HG03521 (cell line): ENCODE results near the gene UFSP2.
"Not testable (repeated sequence)": the region's sequence is repeated elsewhere in the genome, so short reads cannot be mapped to it uniquely, and the experiment has no call there.

ENCODE experiments used
- ATAC-seq: cut with Tn5 transposase; IDR thresholded peaks from one replicate; pipeline ENCODE4 v1.9.1; 2021; ENCODE audit warnings: mild to moderate bottlenecking, moderate library complexity; ENCODE audit not compliant: unreplicated experiment

The UFSP2 gene

GRCh38 chr4:185384930-185385331 is 40.8 kb downstream of the UFSP2 start:
- no peak for ATAC-seq

DNA sequence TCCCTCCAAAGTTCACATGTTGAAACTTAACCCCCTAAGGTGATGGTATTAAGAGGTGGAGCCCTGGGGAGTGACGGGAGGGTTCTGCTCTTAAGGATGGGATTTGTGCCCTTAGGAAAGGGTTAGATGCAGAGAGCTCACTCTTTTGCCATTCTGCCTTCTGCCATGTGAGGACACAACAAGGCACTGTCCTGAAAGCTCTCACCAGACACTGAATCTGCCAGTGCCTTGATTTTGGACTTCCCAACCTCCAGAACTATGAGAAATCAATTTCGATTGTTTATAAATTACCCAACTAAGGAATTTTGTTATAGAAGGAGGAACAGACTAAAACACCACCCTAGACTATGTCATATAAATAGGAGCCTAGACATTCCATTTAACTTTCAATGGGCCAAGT is 41.7 kb downstream of the UFSP2 start:
- no peak for ATAC-seq

GRCh38 chr4:185383451-185383850 is 42.3 kb downstream of the UFSP2 start:
- ATAC-seq: no peak

DNA sequence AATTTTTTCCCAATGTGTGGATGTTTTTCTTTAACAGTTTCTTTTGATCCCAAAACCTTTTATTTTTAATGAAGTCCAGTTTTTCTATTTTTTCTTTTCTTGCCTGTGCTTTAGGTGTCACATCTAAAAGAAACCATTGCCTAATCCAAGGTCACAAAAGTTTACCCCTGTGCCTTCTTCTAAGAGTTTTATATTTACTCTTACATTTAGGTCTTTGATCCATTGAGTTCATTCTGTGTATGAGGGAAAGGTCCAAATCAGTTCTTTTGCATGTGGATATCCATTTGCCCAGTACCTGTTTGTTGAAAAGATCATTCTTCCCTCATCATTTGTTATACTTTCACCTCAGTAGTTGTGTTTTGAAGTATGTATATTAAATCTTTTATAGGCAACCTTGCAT is 43.0 kb downstream of the UFSP2 start:
- no peak for ATAC-seq

DNA sequence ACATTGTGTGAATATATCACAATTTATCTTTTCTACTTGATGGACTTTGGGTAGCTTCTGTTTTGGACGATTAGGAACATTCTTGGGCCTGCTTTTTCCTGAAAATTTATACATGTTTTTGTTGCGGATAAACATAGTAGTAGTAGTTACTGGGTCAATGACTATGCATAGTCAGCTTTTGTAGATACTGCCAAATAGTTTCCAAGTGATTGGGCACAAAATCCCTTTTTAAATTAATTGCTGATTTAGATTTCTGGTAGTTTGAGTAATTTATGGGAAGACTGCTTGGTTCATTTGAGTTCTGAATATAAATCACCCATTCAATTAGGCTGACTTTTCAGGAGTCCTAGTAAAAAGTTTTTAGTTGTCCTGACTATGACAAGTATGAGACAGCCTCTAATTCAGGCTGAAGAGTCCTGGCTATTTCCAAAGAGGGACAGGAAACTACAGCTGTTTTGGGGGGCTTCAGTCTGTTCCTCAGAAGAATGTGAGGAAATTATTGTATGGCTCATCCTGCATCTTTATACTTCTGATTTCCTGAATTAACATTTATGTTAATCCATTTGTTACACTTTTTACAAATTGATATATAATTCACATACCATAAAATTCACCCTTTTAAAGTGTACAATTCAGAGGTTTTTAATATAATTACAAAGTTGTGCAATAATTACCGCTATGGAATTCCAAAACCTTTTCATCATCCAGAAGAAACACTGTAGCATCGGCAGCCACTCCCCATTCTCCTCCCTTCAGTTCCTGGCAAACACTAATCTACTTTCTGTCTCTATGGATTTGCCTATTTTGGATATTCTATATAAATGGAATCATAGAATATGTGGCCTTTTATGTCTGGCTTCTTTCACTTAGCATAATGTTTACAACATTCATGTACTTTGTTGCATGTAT is 44.2 kb downstream of the UFSP2 start:
- ATAC-seq: no peak

DNA sequence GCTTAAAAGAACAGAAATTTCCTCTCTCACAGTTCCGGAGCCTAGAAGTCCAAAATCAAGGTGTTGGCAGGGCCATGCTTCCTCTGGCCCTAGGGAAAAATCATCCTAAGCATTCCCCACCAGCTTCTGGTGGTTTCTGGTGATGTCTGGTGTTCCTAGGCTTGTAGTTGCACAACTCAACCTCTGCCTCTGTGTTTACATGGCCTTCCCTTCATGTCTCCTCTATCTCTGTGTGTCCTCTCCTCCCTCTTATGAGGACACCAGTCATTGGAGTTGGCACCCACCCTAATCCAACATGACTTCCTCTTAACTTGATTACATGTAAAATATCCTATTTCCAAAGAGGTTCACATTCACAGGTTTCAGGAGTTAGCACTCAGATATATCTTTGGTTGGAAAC is 45.4 kb downstream of the UFSP2 start:
- no peak for ATAC-seq

DNA sequence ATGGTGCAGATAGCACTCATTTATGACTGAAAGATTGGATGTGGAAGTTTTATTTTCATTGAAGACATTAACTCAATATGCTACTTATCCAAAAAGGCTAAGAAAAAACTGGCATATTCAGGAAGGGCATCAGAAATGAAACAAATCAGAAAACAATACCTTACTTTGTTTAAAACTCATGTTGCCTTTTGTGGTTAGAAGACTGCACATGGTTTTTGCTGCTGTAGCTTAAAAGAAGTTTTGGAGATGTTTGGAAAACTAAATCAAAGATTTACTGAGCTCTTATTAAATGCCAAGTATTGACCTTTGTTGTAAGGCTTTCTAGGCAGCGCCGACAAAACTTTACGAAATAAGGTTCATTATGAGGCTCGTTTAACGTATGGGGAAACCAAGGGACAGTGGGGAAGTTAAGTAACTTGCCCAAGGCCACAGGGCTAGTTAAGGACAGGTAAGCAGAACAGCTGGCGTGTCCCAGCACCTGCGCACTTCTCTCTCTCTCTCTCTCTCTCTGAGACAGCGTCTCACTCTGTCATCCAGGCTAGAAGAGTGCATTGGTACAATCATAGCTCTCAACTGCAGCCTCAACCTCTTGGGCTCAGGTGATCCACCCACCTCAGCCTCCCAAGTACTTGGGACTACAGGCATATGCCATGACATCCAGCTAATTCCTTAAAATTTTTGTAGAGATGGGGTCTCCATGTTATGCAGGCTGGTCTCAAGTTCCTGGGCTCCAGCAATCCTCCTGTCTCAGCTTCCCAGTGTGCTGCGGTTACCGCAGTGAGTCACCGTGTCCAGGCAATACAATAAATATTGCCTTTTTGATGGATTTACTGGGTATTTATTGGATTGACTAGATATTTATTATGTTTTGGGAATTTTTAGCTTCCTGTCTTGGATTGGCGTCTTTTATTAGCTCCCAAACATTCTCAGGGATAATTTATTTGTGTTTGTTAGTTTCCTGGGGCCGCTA is 46.2 kb downstream of the UFSP2 start:
- ATAC-seq: no peak

DNA sequence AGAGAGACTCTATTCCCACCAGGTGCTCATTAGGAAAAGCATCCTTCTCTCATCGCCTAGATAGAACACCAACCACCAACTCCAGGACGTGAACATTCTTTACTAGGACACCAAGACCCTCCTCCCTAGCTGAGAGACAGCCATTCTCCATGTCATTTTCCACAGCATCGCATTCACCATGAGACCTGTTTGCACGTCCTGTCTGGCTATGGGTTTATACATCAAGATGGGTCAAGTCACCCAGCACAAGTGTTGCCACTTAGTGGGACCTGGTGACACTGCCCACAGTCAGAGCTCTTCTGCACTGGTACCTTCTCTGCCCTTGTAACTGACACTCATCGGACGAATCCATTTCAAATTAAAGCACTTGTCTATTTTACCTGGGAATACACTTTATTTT is 47.5 kb downstream of the UFSP2 start:
- no peak for ATAC-seq

DNA sequence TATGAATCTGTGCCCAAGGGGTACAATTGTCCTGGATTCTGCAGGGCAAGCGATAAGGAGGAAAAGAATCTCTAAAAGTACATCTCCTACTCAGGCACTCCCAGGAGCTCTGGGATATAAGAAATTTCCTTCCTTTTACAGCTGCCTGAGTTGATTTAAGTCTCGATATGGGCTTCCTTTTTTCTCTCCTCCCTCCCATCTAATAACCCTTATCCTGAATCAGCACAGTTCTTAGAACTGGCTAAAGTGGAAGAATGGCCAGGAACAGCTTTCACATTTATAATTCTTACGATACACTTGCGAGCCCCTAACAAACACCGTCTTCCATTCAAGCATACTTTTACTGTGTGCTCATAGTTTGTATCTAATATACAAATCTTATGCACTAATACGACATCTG is 51.2 kb downstream of the UFSP2 start:
- ATAC-seq: no peak

GRCh38 chr4:185374027-185374426 is 51.7 kb downstream of the UFSP2 start:
- ATAC-seq: no peak

DNA sequence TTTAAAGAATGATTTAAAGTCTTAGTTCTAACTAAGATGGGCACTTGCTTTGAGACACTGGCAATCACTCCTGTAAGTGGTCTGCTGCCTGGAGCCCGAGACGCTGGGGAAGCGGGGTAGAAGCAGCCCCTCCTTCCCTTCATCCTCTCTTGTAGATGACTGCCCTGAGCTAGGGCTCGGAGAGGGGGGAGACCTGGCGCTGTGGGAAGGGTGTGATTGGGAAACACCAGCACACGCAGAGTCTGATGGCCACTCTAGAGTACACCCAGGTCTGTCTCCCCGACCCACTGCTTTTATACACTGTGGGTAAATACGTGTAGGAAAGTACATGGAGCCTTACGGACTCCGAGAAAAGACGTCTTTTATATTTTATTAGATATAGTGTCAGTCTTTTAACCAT is 54.1 kb downstream of the UFSP2 start:
- ATAC-seq: no peak

- ATAC-seq: no peak
These were observed 55.4 kb downstream of the UFSP2 start for GRCh38 chr4:185370268-185370949.

GRCh38 chr4:185369731-185370130 is 56.0 kb downstream of the UFSP2 start:
- no peak for ATAC-seq

GRCh38 chr4:185364886-185365285 is 60.9 kb downstream of the UFSP2 start:
- ATAC-seq: no peak

- no peak for ATAC-seq
These were observed 62.5 kb downstream of the UFSP2 start for GRCh38 chr4:185363251-185363650.

DNA sequence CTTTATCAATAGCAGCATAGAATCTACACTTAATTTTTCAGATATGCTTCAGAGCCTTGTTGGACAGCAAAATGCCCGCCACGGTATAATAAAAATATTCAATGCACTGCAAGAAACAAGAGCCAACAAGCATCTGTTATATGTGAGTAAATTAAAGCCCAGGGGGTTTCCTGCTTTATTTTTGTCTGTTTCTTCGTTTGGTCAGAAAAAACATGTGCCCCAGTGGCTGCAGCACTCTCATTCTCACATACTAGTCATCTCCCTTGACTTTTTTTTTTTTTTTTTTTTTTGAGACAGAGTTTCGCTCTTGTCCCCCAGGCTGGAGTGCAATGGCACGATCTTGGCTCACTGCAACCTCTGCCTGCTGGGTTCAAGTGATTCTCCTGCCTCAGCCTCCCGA is 63.2 kb downstream of the UFSP2 start:
- ATAC-seq: not testable (repeated sequence)

- ATAC-seq: no peak
These were observed 63.9 kb downstream of the UFSP2 start for GRCh38 chr4:185361872-185362271.

- no peak for ATAC-seq
These were observed 65.9 kb downstream of the UFSP2 start for GRCh38 chr4:185359767-185360446.

DNA sequence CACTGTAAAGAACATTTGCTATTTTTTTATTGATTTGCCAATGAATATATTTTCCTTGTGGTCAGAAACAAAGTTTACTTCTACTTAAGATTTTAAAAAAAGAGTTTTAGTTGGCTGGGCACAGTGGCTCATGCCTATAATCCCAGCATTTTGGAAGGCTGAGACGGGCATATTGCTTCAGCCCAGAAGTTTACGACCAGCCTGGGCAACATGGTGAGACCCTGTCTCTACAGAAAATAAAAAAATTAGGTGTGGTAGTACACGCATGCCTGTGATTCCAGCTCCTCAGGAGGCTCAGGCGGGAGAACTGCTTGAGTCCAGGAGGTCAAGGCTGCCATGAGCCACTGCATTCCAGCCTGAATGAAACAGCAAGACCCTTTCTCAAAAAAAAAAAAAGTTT is 66.8 kb downstream of the UFSP2 start:
- no peak for ATAC-seq

DNA sequence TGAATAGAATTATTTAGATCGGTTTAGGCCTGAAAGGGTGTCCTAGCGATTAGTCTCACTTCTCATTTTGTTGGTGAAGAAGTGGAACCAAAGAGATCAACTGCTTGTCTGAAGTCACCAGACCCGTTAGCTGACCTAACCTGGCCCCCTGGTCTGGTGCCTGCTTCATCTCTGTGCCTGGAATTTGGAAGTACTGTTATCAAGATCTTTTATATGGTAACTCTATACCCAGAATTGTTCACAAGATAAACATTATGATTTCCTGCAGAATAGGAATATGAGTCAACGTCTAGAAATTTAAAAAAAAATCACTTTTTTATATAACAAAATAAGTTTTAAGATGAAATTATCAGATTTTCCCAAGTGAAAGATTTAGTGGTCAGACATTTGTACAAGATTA is 67.2 kb downstream of the UFSP2 start:
- no peak for ATAC-seq
